DOHH2 (cell line): ENCODE data around the gene ATG14.

Source experiments
- CTCF ChIP-seq: fragments of 200-600 bp; sonication (generic); IDR thresholded peaks from one replicate; pipeline ENCODE4 v1.5.1; 2014; ENCODE audit warnings: antibody characterized with exemption, mild to moderate bottlenecking, low read depth, low read length; ENCODE audit not compliant: poor library complexity, severe bottlenecking
- EZH2phosphoT487 ChIP-seq: fragments of 200-600 bp; sonication (generic); IDR thresholded peaks from 2 replicates; pipeline ENCODE4 v1.6.1; 2017; ENCODE audit warnings: borderline replicate concordance, mild to moderate bottlenecking, antibody characterized with exemption, low read length, moderate library complexity, mixed read lengths

DNA sequence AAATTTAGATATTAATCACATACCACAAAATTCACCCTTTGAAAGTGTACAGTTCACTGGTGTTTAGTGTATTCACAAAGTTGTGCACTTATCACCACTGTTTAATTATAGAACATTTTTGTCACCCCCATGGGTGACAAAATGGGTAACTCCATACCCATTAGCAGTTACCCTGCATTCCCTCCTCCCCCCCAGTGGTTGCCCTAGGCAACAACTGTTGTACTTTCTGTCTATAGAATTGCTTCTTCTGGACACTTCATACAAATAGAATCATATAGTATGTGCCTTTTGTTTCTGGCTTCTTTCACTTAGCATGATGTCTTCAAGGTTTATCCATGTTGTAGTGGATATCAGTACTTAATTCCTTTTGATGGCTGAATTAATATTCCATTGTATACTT lies 87.7 kb downstream of the ATG14 start:
- TF ChIP-seq CTCF (no peak), EZH2phosphoT487 (no peak)
